ENCODE results near the gene MUC6. TPM values are rescaled to one million over a fixed set of nuclear protein-coding genes. Genes with fewer than 3 reads are reported as not detected.
A peak's percentile ranks its signal among the peaks of the same experiment; 100 is the strongest.

MUC6 gene
- total and polyA plus RNA-seq, 4 donors, result 1.3 to 2.2 TPM; not detected in 2

- H3K27ac ChIP-seq (ENCODE audit: low read depth, low read length), result no peak overlapping the region
- no peak for DNase-seq (ENCODE audit: low read depth in 4 of 6, low spot score in 6 of 6)
- H3K9me3 ChIP-seq (ENCODE audit: control insufficient read depth, insufficient read depth, low read length), result no peaks in the 10 kb centered on the region
- WGBS (ENCODE audit: insufficient coverage), result 94% methylated on average over 16 of the region's 17 CpGs
- H3K4me1 ChIP-seq (ENCODE audit: control insufficient read depth, insufficient read depth, low read length), result peaks cover 14% of the 10 kb centered on the region
- H3K4me3 ChIP-seq (ENCODE audit: low read depth, low read length), result no peak overlapping the region
- peaks cover 86% of the 10 kb centered on the region for H3K36me3 ChIP-seq (ENCODE audit: control insufficient read depth, insufficient read depth, low read length)
- H3K27me3 ChIP-seq (ENCODE audit: control insufficient read depth, insufficient read depth, low read length), result no peaks in the 10 kb centered on the region
Measured at GRCh38 chr11:1011320-1011698, 25.2 kb downstream of the MUC6 start.

- H3K36me3 ChIP-seq (ENCODE audit: control insufficient read depth, insufficient read depth, low read length), result peaks cover 89% of the 10 kb centered on the region
- 92% methylated on average over 32 of the region's 35 CpGs for WGBS (ENCODE audit: insufficient coverage)
- no peaks in the 10 kb centered on the region for H3K27me3 ChIP-seq (ENCODE audit: control insufficient read depth, insufficient read depth, low read length)
- no peak for DNase-seq (ENCODE audit: low read depth in 4 of 6, low spot score in 6 of 6)
- H3K4me1 ChIP-seq (ENCODE audit: control insufficient read depth, insufficient read depth, low read length), result peaks cover 14% of the 10 kb centered on the region
- no peak overlapping the region for H3K27ac ChIP-seq (ENCODE audit: low read depth, low read length)
- H3K9me3 ChIP-seq (ENCODE audit: control insufficient read depth, insufficient read depth, low read length), result no peaks in the 10 kb centered on the region
- no peak overlapping the region for H3K4me3 ChIP-seq (ENCODE audit: low read depth, low read length)
Measured at GRCh38 chr11:1010551-1011319, 25.8 kb downstream of the MUC6 start.

GRCh38 chr11:1009991-1010390 lies 26.5 kb downstream of the MUC6 start:
- Histone ChIP-seq H3K9me3 (ENCODE audit: control insufficient read depth, insufficient read depth, low read length) (no peaks in the 10 kb centered on the region), H3K36me3 (ENCODE audit: control insufficient read depth, insufficient read depth, low read length) (peaks cover 93% of the 10 kb centered on the region), H3K4me1 (ENCODE audit: control insufficient read depth, insufficient read depth, low read length) (peaks cover 16% of the 10 kb centered on the region), H3K4me3 (ENCODE audit: low read depth, low read length) (no peak overlapping the region), H3K27me3 (ENCODE audit: control insufficient read depth, insufficient read depth, low read length) (no peaks in the 10 kb centered on the region), H3K27ac (ENCODE audit: low read depth, low read length) (no peak overlapping the region)
- WGBS (ENCODE audit: insufficient coverage), result 91% methylated on average over 17 of the region's 17 CpGs
- no peak for DNase-seq (ENCODE audit: low read depth in 4 of 6, low spot score in 6 of 6)

GRCh38 chr11:1009371-1009770 lies 27.1 kb downstream of the MUC6 start:
- Histone ChIP-seq H3K4me3 (ENCODE audit: low read depth, low read length) (no peak overlapping the region), H3K27ac (ENCODE audit: low read depth, low read length) (no peak overlapping the region), H3K9me3 (ENCODE audit: control insufficient read depth, insufficient read depth, low read length) (no peaks in the 10 kb centered on the region), H3K36me3 (ENCODE audit: control insufficient read depth, insufficient read depth, low read length) (peaks cover 91% of the 10 kb centered on the region), H3K27me3 (ENCODE audit: control insufficient read depth, insufficient read depth, low read length) (no peaks in the 10 kb centered on the region), H3K4me1 (ENCODE audit: control insufficient read depth, insufficient read depth, low read length) (peaks cover 16% of the 10 kb centered on the region)
- WGBS (ENCODE audit: insufficient coverage), result 95% methylated on average over 33 of the region's 33 CpGs
- DNase-seq (ENCODE audit: low read depth in 4 of 6, low spot score in 6 of 6), result no peak

- Histone ChIP-seq H3K4me3 (ENCODE audit: low read depth, low read length) (no peak overlapping the region), H3K4me1 (ENCODE audit: control insufficient read depth, insufficient read depth, low read length) (peaks cover 16% of the 10 kb centered on the region), H3K36me3 (ENCODE audit: control insufficient read depth, insufficient read depth, low read length) (peaks cover 91% of the 10 kb centered on the region), H3K9me3 (ENCODE audit: control insufficient read depth, insufficient read depth, low read length) (no peaks in the 10 kb centered on the region), H3K27ac (ENCODE audit: low read depth, low read length) (no peak overlapping the region), H3K27me3 (ENCODE audit: control insufficient read depth, insufficient read depth, low read length) (no peaks in the 10 kb centered on the region)
- 84% methylated on average over 9 of the region's 11 CpGs for WGBS (ENCODE audit: insufficient coverage)
- no peak for DNase-seq (ENCODE audit: low read depth in 4 of 6, low spot score in 6 of 6)
Measured at GRCh38 chr11:1008803-1009145, 27.7 kb downstream of the MUC6 start.

GRCh38 chr11:1008001-1008802 lies 28.3 kb downstream of the MUC6 start:
- Histone ChIP-seq H3K27me3 (ENCODE audit: control insufficient read depth, insufficient read depth, low read length) (no peaks in the 10 kb centered on the region), H3K4me3 (ENCODE audit: low read depth, low read length) (no peak overlapping the region), H3K27ac (ENCODE audit: low read depth, low read length) (no peak overlapping the region), H3K9me3 (ENCODE audit: control insufficient read depth, insufficient read depth, low read length) (no peaks in the 10 kb centered on the region), H3K36me3 (ENCODE audit: control insufficient read depth, insufficient read depth, low read length) (peaks cover 89% of the 10 kb centered on the region), H3K4me1 (ENCODE audit: control insufficient read depth, insufficient read depth, low read length) (peaks cover 16% of the 10 kb centered on the region)
- WGBS (ENCODE audit: insufficient coverage), result 73% methylated on average over 33 of the region's 38 CpGs
- DNase-seq (ENCODE audit: low read depth in 4 of 6, low spot score in 6 of 6), result peak in 1 of 6 donors; percentile 6

GRCh38 chr11:1007279-1007678 lies 29.2 kb downstream of the MUC6 start:
- 88% methylated on average over 10 of the region's 10 CpGs for WGBS (ENCODE audit: insufficient coverage)
- no peak overlapping the region for H3K27ac ChIP-seq (ENCODE audit: low read depth, low read length)
- no peak for DNase-seq (ENCODE audit: low read depth in 4 of 6, low spot score in 6 of 6)
- H3K36me3 ChIP-seq (ENCODE audit: control insufficient read depth, insufficient read depth, low read length), result peaks cover 89% of the 10 kb centered on the region
- no peak overlapping the region for H3K4me3 ChIP-seq (ENCODE audit: low read depth, low read length)
- H3K27me3 ChIP-seq (ENCODE audit: control insufficient read depth, insufficient read depth, low read length), result no peaks in the 10 kb centered on the region
- H3K4me1 ChIP-seq (ENCODE audit: control insufficient read depth, insufficient read depth, low read length), result peaks cover 16% of the 10 kb centered on the region
- H3K9me3 ChIP-seq (ENCODE audit: control insufficient read depth, insufficient read depth, low read length), result no peaks in the 10 kb centered on the region

- Histone ChIP-seq H3K4me3 (ENCODE audit: low read depth, low read length) (no peak overlapping the region), H3K27ac (ENCODE audit: low read depth, low read length) (no peak overlapping the region), H3K4me1 (ENCODE audit: control insufficient read depth, insufficient read depth, low read length) (peaks cover 16% of the 10 kb centered on the region), H3K9me3 (ENCODE audit: control insufficient read depth, insufficient read depth, low read length) (no peaks in the 10 kb centered on the region), H3K27me3 (ENCODE audit: control insufficient read depth, insufficient read depth, low read length) (no peaks in the 10 kb centered on the region), H3K36me3 (ENCODE audit: control insufficient read depth, insufficient read depth, low read length) (peaks cover 89% of the 10 kb centered on the region)
- WGBS (ENCODE audit: insufficient coverage), result 80% methylated on average over 11 of the region's 13 CpGs
- peak in 2 of 6 donors; percentile 27 to 40 for DNase-seq (ENCODE audit: low read depth in 4 of 6, low spot score in 6 of 6)
Measured at GRCh38 chr11:1006762-1007161, 29.8 kb downstream of the MUC6 start.

- no peak overlapping the region for H3K4me3 ChIP-seq (ENCODE audit: low read depth, low read length)
- H3K9me3 ChIP-seq (ENCODE audit: control insufficient read depth, insufficient read depth, low read length), result no peaks in the 10 kb centered on the region
- H3K27ac ChIP-seq (ENCODE audit: low read depth, low read length), result no peak overlapping the region
- peak in 3 of 6 donors; percentile 12 to 86 (median 47) for DNase-seq (ENCODE audit: low read depth in 4 of 6, low spot score in 6 of 6)
- peaks cover 89% of the 10 kb centered on the region for H3K36me3 ChIP-seq (ENCODE audit: control insufficient read depth, insufficient read depth, low read length)
- WGBS (ENCODE audit: insufficient coverage), result 49% methylated on average over 19 of the region's 21 CpGs
- H3K27me3 ChIP-seq (ENCODE audit: control insufficient read depth, insufficient read depth, low read length), result no peaks in the 10 kb centered on the region
- H3K4me1 ChIP-seq (ENCODE audit: control insufficient read depth, insufficient read depth, low read length), result peaks cover 16% of the 10 kb centered on the region
Measured at GRCh38 chr11:1005928-1006327, 30.6 kb downstream of the MUC6 start.

- H3K27ac ChIP-seq (ENCODE audit: low read depth, low read length), result no peak overlapping the region
- peaks cover 81% of the 10 kb centered on the region for H3K36me3 ChIP-seq (ENCODE audit: control insufficient read depth, insufficient read depth, low read length)
- no peak for DNase-seq (ENCODE audit: low read depth in 4 of 6, low spot score in 6 of 6)
- WGBS (ENCODE audit: insufficient coverage), result 89% methylated on average over 20 of the region's 20 CpGs
- H3K4me3 ChIP-seq (ENCODE audit: low read depth, low read length), result no peak overlapping the region
- H3K27me3 ChIP-seq (ENCODE audit: control insufficient read depth, insufficient read depth, low read length), result no peaks in the 10 kb centered on the region
- peaks cover 8% of the 10 kb centered on the region for H3K4me1 ChIP-seq (ENCODE audit: control insufficient read depth, insufficient read depth, low read length)
- H3K9me3 ChIP-seq (ENCODE audit: control insufficient read depth, insufficient read depth, low read length), result no peaks in the 10 kb centered on the region
Measured at GRCh38 chr11:1003159-1003558, 33.4 kb downstream of the MUC6 start.
